ENCODE results near the gene RALGDS. TPM values are rescaled to one million over a fixed set of nuclear protein-coding genes. Genes with fewer than 3 reads are reported as not detected.

The RALGDS gene
- total and polyA plus RNA-seq, 9 of the 15 experiments (the other 6 are each of a cell fraction or from before 2014, with no cell fraction given), result 0.75 to 43.3 (median 27.1) TPM

- TF ChIP-seq CTCFL (IDR thresholded peaks at IDR 0.05; ENCODE audit: borderline replicate concordance, insufficient read depth, low read depth, low read length, poor library complexity, severe bottlenecking) (peak; percentile 51), ARID3B (CRISPR knock-in tag; IDR thresholded peaks at IDR 0.05; ENCODE audit: borderline replicate concordance) (peak; percentile 52; the same call in 1 of the 2 replicates), NUFIP1 (IDR thresholded peaks at IDR 0.05; ENCODE audit: partially characterized antibody) (no peak), ZNF551 (CRISPR knock-in tag; IDR thresholded peaks at IDR 0.05) (no peak), YY1 (IDR thresholded peaks at IDR 0.05; ENCODE audit: borderline replicate concordance in 1 of 3, control insufficient read depth in 1 of 3, extremely low read depth in 1 of 3, insufficient read depth in 3 of 3, insufficient read length in 1 of 3, insufficient replicate concordance in 2 of 3, low read depth in 1 of 3, low read length in 2 of 3) (peak; percentile 14 to 61 (median 60)), FOXK1 (CRISPR knock-in tag; IDR thresholded peaks at IDR 0.05; ENCODE audit: borderline replicate concordance) (no peak; the same call in 1 of the 2 replicates), HOXB6 (CRISPR knock-in tag; IDR thresholded peaks at IDR 0.05; ENCODE audit: borderline replicate concordance) (no peak), RBM14 (IDR thresholded peaks at IDR 0.05; ENCODE audit: borderline replicate concordance, insufficient read depth, low read depth, low read length) (no peak), ZNF263 (CRISPR knock-in tag; IDR thresholded peaks at IDR 0.05; ENCODE audit: borderline replicate concordance) (peak; percentile 69; the same call in 1 of the 2 replicates), TBP (optimal IDR thresholded peaks at IDR 0.05; ENCODE audit: low read depth, low read length) (peak; percentile 40), SREBF1 (IDR thresholded peaks at IDR 0.05; ENCODE audit: borderline replicate concordance, low read depth, low read length) (no peak), ZNF431 (CRISPR knock-in tag; IDR thresholded peaks at IDR 0.05) (peak; percentile 76), ZKSCAN8 (CRISPR knock-in tag; IDR thresholded peaks at IDR 0.05) (no peak), STAT5A (IDR thresholded peaks at IDR 0.05; ENCODE audit: borderline replicate concordance, low read length) (no peak), ZNF175 (CRISPR knock-in tag; IDR thresholded peaks at IDR 0.05; ENCODE audit: low read depth) (peak; percentile 96), ZNF507 (tag; conservative IDR thresholded peaks at IDR 0.05) (no peak), NR4A1 (CRISPR knock-in tag; IDR thresholded peaks at IDR 0.05) (peak; percentile 75; the same call in 1 of the 2 replicates), NR4A1 (tag; IDR thresholded peaks at IDR 0.05) (peak; percentile 85)
- TF ChIP-seq, protein P1, sequence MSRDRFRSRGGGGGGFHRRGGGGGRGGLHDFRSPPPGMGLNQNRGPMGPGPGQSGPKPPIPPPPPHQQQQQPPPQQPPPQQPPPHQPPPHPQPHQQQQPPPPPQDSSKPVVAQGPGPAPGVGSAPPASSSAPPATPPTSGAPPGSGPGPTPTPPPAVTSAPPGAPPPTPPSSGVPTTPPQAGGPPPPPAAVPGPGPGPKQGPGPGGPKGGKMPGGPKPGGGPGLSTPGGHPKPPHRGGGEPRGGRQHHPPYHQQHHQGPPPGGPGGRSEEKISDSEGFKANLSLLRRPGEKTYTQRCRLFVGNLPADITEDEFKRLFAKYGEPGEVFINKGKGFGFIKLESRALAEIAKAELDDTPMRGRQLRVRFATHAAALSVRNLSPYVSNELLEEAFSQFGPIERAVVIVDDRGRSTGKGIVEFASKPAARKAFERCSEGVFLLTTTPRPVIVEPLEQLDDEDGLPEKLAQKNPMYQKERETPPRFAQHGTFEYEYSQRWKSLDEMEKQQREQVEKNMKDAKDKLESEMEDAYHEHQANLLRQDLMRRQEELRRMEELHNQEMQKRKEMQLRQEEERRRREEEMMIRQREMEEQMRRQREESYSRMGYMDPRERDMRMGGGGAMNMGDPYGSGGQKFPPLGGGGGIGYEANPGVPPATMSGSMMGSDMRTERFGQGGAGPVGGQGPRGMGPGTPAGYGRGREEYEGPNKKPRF (IDR thresholded peaks at IDR 0.05; ENCODE audit: low read depth, low read length), result no peak
These were observed 28.3 kb upstream of the RALGDS start (continued) for GRCh38 chr9:133149130-133150015.
